Left lung (tissue), 10 donors: ENCODE results near the gene DNAJB2. TPM values are rescaled to one million over a fixed set of nuclear protein-coding genes. Genes with fewer than 3 reads are reported as not detected.

Experiments
- ATAC-seq: fragments of 200-7000 bp; cut with Tn5 transposase; one replicate; pipeline ENCODE4 v1.9.1; 2020; ENCODE audit warnings: moderate library complexity
- DNase-seq, 4 donors: peaks; one replicate each; pipeline ENCODE4 v3.0.0-alpha.2; 2013 to 2020
- H3K27ac ChIP-seq, 2 donors: fragments of 200-600 bp; sonication (generic) in 1 of 2; one replicate each; pipeline versions ENCODE4 v1.5.0 to v1.8.0; 2020 to 2021
- H3K27me3 ChIP-seq, 2 donors: fragments of 200-600 bp; sonication (generic) in 1 of 2; one replicate each; pipeline versions ENCODE4 v1.5.0 to v1.8.0; 2020 to 2021
- H3K36me3 ChIP-seq, 2 donors: fragments of 200-600 bp; sonication (generic) in 1 of 2; one replicate each; pipeline versions ENCODE4 v1.5.0 to v1.8.0; 2020 to 2021
- H3K4me1 ChIP-seq, 2 donors: fragments of 200-600 bp; one replicate each; pipeline ENCODE4 v1.8.0; 2021
- H3K4me3 ChIP-seq, 2 donors: fragments of 200-600 bp; sonication (generic) in 1 of 2; one replicate each; pipeline versions ENCODE4 v1.5.0 to v1.8.0; 2020 to 2021; ENCODE audit warnings: mild to moderate bottlenecking in 1 of 2
- H3K9me3 ChIP-seq, 2 donors: fragments of 200-600 bp; sonication (generic) in 1 of 2; one replicate each; pipeline versions ENCODE4 v1.5.0 to v1.8.0; 2020 to 2021
- CTCF ChIP-seq, 2 donors: fragments of 200-600 bp; sonication (generic) in 1 of 2; IDR thresholded peaks; one replicate each; pipeline versions ENCODE4 v1.5.0 to v1.8.0; 2021; ENCODE audit warnings: antibody characterized with exemption in 2 of 2
- intact Hi-C, 2 donors: fragments of 100-400 bp; cut with DNase I; formaldehyde crosslinking; loops; one replicate each; pipeline versions ENCODE4 v1.11.2 to v1.14.2; 2022
- microRNA-seq, 2 donors: library from miRNA; unstranded; fragments of <30 nt; microRNA quantifications; one replicate each; pipeline ENCODE4, GENCODE V29; 2019
- polyA plus RNA-seq, 6 donors: library from polyadenylated mRNA; unstranded; fragments of 120-200 nt; gene quantifications; one replicate each; pipeline ENCODE4 v1.2.1, GENCODE V29; 2013; ENCODE audit not compliant: insufficient read length in 6 of 6
- total RNA-seq, 2 donors: library from RNA; stranded (reverse); fragmentation: NEBNext Ultra II Directional; extraction: Animal tissue kit (Norgen Biotek cat#: 25700); gene quantifications; one replicate each; pipeline ENCODE4 v1.2.1, GENCODE V29; 2021
- donor health status: DM: no; HTN: yes; CAD: no.
- donor health status: DM: no; HTN: no; CAD: no.

Gene DNAJB2
- total and polyA plus RNA-seq, 8 donors = 54.2 to 97.4 (median 63.7) TPM

- H3K27me3 ChIP-seq = peaks cover 20 to 90% of the 10 kb centered on the region in 2 donors
These were observed 53.4 kb downstream of the DNAJB2 start, which contains the start of gene RESP18 for GRCh38 chr2:219332542-219332941. Gene RESP18, minus strand, starts transcription at chr2:219332744.

GRCh38 chr2:219334076-219334475 lies 54.9 kb downstream of the DNAJB2 start:
- H3K9me3 ChIP-seq = no peaks in the 10 kb centered on the region
- no peaks in the 10 kb centered on the region for H3K36me3 ChIP-seq
- ATAC-seq (no peak), DNase-seq (no peak)
- H3K27me3 ChIP-seq = peaks cover 20 to 79% of the 10 kb centered on the region in 2 donors
- H3K4me3 ChIP-seq = no peak overlapping the region
- H3K27ac ChIP-seq = no peak overlapping the region
- TF ChIP-seq CTCF (IDR thresholded peaks at IDR 0.05) = no peak
- intact Hi-C loops = no loop called here
- no peaks in the 10 kb centered on the region for H3K4me1 ChIP-seq

More at GRCh38 chr2:219332542-219332941, 53.4 kb downstream of the DNAJB2 start, which contains the start of gene RESP18:
- ATAC-seq (no peak), DNase-seq (peak in 1 of 4 donors; percentile 70)
- Histone ChIP-seq H3K27ac (no peak within 1 kb of the TSS), H3K4me1 (no peaks in the 10 kb centered on the region), H3K9me3 (no peaks in the 10 kb centered on the region), H3K4me3 (no peak within 1 kb of the TSS), H3K36me3 (no peaks in the 10 kb centered on the region)
- intact Hi-C loops = no loop called here
- TF ChIP-seq CTCF (IDR thresholded peaks at IDR 0.05) = no peak

- TF ChIP-seq CTCF (IDR thresholded peaks at IDR 0.05) = no peak
- ATAC-seq = no peak
- no peaks in the 10 kb centered on the region for H3K4me1 ChIP-seq
- no peak for DNase-seq
- H3K9me3 ChIP-seq = no peaks in the 10 kb centered on the region
- intact Hi-C loops = no loop called here
- no peaks in the 10 kb centered on the region for H3K36me3 ChIP-seq
- H3K27ac ChIP-seq = no peak overlapping the region
- H3K4me3 ChIP-seq = no peak overlapping the region
- peaks cover 20 to 74% of the 10 kb centered on the region in 2 donors for H3K27me3 ChIP-seq
These were observed 56.2 kb downstream of the DNAJB2 start for GRCh38 chr2:219335373-219335786.

Small RNAs within 50 kb of the gene (microRNA-seq; reads per million reads assigned to microRNA genes)
- 0 reads per million in 2 donors for gene MIR153-1

Other genes with a start within 250 kb of the DNAJB2 start
- gene CFAP65, start 237.8 kb upstream of the DNAJB2 start, total RNA-seq = 1 to 10 TPM in 1 of 2 donors, not detected in 1; 4.3 TPM
- 1 to 10 TPM in 5 of 6 donors, under 1 TPM in 1; 0.83 to 4.3 (median 2.9) TPM for gene CFAP65, start 237.8 kb upstream of the DNAJB2 start, polyA plus RNA-seq
- 1 to 10 TPM; 1.0 to 1.7 TPM for gene IHH, start 218.4 kb upstream of the DNAJB2 start, total RNA-seq
- gene IHH, start 218.4 kb upstream of the DNAJB2 start, polyA plus RNA-seq = 1 to 10 TPM; 1.7 to 3.7 (median 2.1) TPM
- gene NHEJ1, start 118.6 kb upstream of the DNAJB2 start, total RNA-seq = 10 to 100 TPM; 14.0 to 16.4 TPM
- gene NHEJ1, start 118.6 kb upstream of the DNAJB2 start, polyA plus RNA-seq = 10 to 100 TPM; 16.3 to 20.9 (median 18.8) TPM
- gene SLC23A3, start 109.3 kb upstream of the DNAJB2 start, total RNA-seq = 1 to 10 TPM; 3.8 to 4.4 TPM
- gene SLC23A3, start 109.3 kb upstream of the DNAJB2 start, polyA plus RNA-seq = 1 to 10 TPM; 2.6 to 5.5 (median 4.3) TPM
- gene CNPPD1, start 102.4 kb upstream of the DNAJB2 start, total RNA-seq = 10 to 100 TPM; 59.0 to 68.2 TPM
- gene CNPPD1, start 102.4 kb upstream of the DNAJB2 start, polyA plus RNA-seq = 10 to 100 TPM; 34.6 to 42.7 (median 40.7) TPM
- gene RETREG2, start 101.1 kb upstream of the DNAJB2 start, total RNA-seq = 10 to 100 TPM; 84.6 to 85.4 TPM
- gene RETREG2, start 101.1 kb upstream of the DNAJB2 start, polyA plus RNA-seq = 10 to 100 TPM; 75.0 to 86.6 (median 81.7) TPM
- 10 to 100 TPM; 28.5 to 40.8 TPM for gene ZFAND2B, start 72.6 kb upstream of the DNAJB2 start, total RNA-seq
- 10 to 100 TPM; 26.3 to 41.8 (median 36.0) TPM for gene ZFAND2B, start 72.6 kb upstream of the DNAJB2 start, polyA plus RNA-seq
- gene ABCB6, start 60.4 kb upstream of the DNAJB2 start, total RNA-seq = 10 to 100 TPM; 24.3 to 45.3 TPM
- 10 to 100 TPM; 23.2 to 45.3 (median 30.1) TPM for gene ABCB6, start 60.4 kb upstream of the DNAJB2 start, polyA plus RNA-seq
- 10 to 100 TPM; 53.6 to 58.9 TPM for gene ATG9A, start 49.7 kb upstream of the DNAJB2 start, total RNA-seq
- 10 to 100 TPM; 43.1 to 52.6 (median 47.0) TPM for gene ATG9A, start 49.7 kb upstream of the DNAJB2 start, polyA plus RNA-seq
- 10 to 100 TPM; 34.5 to 36.5 TPM for gene ANKZF1, start 49.6 kb upstream of the DNAJB2 start, total RNA-seq
- 10 to 100 TPM; 54.7 to 85.5 (median 80.0) TPM for gene ANKZF1, start 49.6 kb upstream of the DNAJB2 start, polyA plus RNA-seq
- 10 to 100 TPM in 1 of 2 donors, 1 to 10 TPM in 1; 9.9 to 11.9 TPM for gene GLB1L, start 33.9 kb upstream of the DNAJB2 start, total RNA-seq
- 10 to 100 TPM; 14.6 to 17.9 (median 16.6) TPM for gene GLB1L, start 33.9 kb upstream of the DNAJB2 start, polyA plus RNA-seq
- 10 to 100 TPM; 23.9 to 26.3 TPM for gene STK16, start 33.9 kb upstream of the DNAJB2 start, total RNA-seq
- gene STK16, start 33.9 kb upstream of the DNAJB2 start, polyA plus RNA-seq = 10 to 100 TPM; 30.9 to 35.6 (median 33.2) TPM
- gene TUBA4B, start 26.1 kb upstream of the DNAJB2 start, total RNA-seq = 1 to 10 TPM in 1 of 2 donors, not detected in 1; 3.0 TPM
- 1 to 10 TPM in 5 of 6 donors, under 1 TPM in 1; 0.50 to 6.0 (median 3.7) TPM for gene TUBA4B, start 26.1 kb upstream of the DNAJB2 start, polyA plus RNA-seq
- 10 to 100 TPM; 65.0 to 84.0 TPM for gene TUBA4A, start 25.4 kb upstream of the DNAJB2 start, total RNA-seq
- gene TUBA4A, start 25.4 kb upstream of the DNAJB2 start, polyA plus RNA-seq = 10 to 100 TPM; 24.1 to 41.4 (median 36.2) TPM
- gene PTPRN, start 30.0 kb downstream of the DNAJB2 start, total RNA-seq = 1 to 10 TPM in 1 of 2 donors, not detected in 1; 1.4 TPM
- gene PTPRN, start 30.0 kb downstream of the DNAJB2 start, polyA plus RNA-seq = 1 to 10 TPM in 1 of 6 donors, under 1 TPM in 5; 0.17 to 1.1 (median 0.79) TPM
- gene RESP18, start 53.4 kb downstream of the DNAJB2 start, total RNA-seq = not detected
- not detected for gene RESP18, start 53.4 kb downstream of the DNAJB2 start, polyA plus RNA-seq
- 10 to 100 TPM; 41.6 to 62.9 TPM for gene DNPEP, start 108.5 kb downstream of the DNAJB2 start, total RNA-seq
- 10 to 100 TPM; 60.6 to 86.4 (median 72.9) TPM for gene DNPEP, start 108.5 kb downstream of the DNAJB2 start, polyA plus RNA-seq
- 100 to 1,000 TPM in 1 of 2 donors, 10 to 100 TPM in 1; 32.0 to 101 TPM for gene DES, start 139.0 kb downstream of the DNAJB2 start, total RNA-seq
- 10 to 100 TPM in 5 of 6 donors, 1 to 10 TPM in 1; 8.7 to 31.3 (median 23.8) TPM for gene DES, start 139.0 kb downstream of the DNAJB2 start, polyA plus RNA-seq
- 10 to 100 TPM in 1 of 2 donors, 1 to 10 TPM in 1; 7.3 to 11.7 TPM for gene SPEG, start 155.5 kb downstream of the DNAJB2 start, total RNA-seq
- 10 to 100 TPM; 21.5 to 34.2 (median 29.1) TPM for gene SPEG, start 155.5 kb downstream of the DNAJB2 start, polyA plus RNA-seq
- 10 to 100 TPM; 43.7 to 50.1 TPM for gene GMPPA, start 219.5 kb downstream of the DNAJB2 start, total RNA-seq
- gene GMPPA, start 219.5 kb downstream of the DNAJB2 start, polyA plus RNA-seq = 10 to 100 TPM; 20.6 to 34.7 (median 24.0) TPM
- gene ASIC4, start 235.1 kb downstream of the DNAJB2 start, total RNA-seq = not detected
- gene ASIC4, start 235.1 kb downstream of the DNAJB2 start, polyA plus RNA-seq = under 1 TPM; 0.07 to 0.37 (median 0.20) TPM